ENCODE results near the gene PTOV1. TPM values are rescaled to one million over a fixed set of nuclear protein-coding genes. Genes with fewer than 3 reads are reported as not detected.

Gene PTOV1
- total RNA-seq, 2 donors from 2014 or later = 179 to 252 TPM

GRCh38 chr19:49853852-49854377, 3.0 kb downstream of the PTOV1 start:
- WGBS = 81% methylated on average over 10 of the region's 10 CpGs
- H3K27me3 ChIP-seq (replicated peaks; ENCODE audit: insufficient read depth) = no peaks in the 10 kb centered on the region
- no peak for DNase-seq (ENCODE audit: low spot score)
- H3K9me3 ChIP-seq = no peaks in the 10 kb centered on the region
- peaks cover 2 to 32% of the 10 kb centered on the region in 2 donors for H3K36me3 ChIP-seq
- H3K4me1 ChIP-seq (replicated peaks) = no peaks in the 10 kb centered on the region
- intact Hi-C loops (cut with DNase I) = loop anchor here (5.0 kb wide), 1 partner anchor 37 kb away; the partner anchor contains the start of gene MED25
- no peak overlapping the region for H3K4me3 ChIP-seq
- TF ChIP-seq POLR2AphosphoS5 (IDR thresholded peaks at IDR 0.05) (no peak), CTCF (IDR thresholded peaks at IDR 0.05) (no peak), POLR2A (IDR thresholded peaks at IDR 0.05) (no peak)
- peak overlapping the region in 1 of 2 donors; percentile 40 for H3K27ac ChIP-seq

- TF ChIP-seq CTCF (IDR thresholded peaks at IDR 0.05) = no peak
- TF ChIP-seq POLR2A (IDR thresholded peaks at IDR 0.05) = no peak
- no peak for TF ChIP-seq POLR2AphosphoS5 (IDR thresholded peaks at IDR 0.05)
- no peaks in the 10 kb centered on the region for H3K9me3 ChIP-seq
- DNase-seq (ENCODE audit: low spot score) = no peak
- H3K27ac ChIP-seq = peak overlapping the region in 1 of 2 donors; percentile 31
- no peaks in the 10 kb centered on the region for H3K27me3 ChIP-seq (replicated peaks; ENCODE audit: insufficient read depth)
- WGBS = 89% methylated on average over 20 of the region's 39 CpGs
- H3K4me3 ChIP-seq = no peak overlapping the region
- H3K4me1 ChIP-seq (replicated peaks) = no peaks in the 10 kb centered on the region
- peaks cover 2 to 32% of the 10 kb centered on the region in 2 donors for H3K36me3 ChIP-seq
- intact Hi-C loops (cut with DNase I) = loop anchor here (5.0 kb wide), 1 partner anchor 37 kb away; the partner anchor contains the start of gene MED25
Observed at GRCh38 chr19:49854378-49855263, 3.7 kb downstream of the PTOV1 start.

GRCh38 chr19:49855277-49855675, 4.3 kb downstream of the PTOV1 start:
- Histone ChIP-seq H3K27me3 (replicated peaks; ENCODE audit: insufficient read depth) (no peaks in the 10 kb centered on the region), H3K9me3 (no peaks in the 10 kb centered on the region), H3K36me3 (peaks cover 2 to 32% of the 10 kb centered on the region in 2 donors), H3K27ac (peak overlapping the region in 1 of 2 donors; percentile 31), H3K4me1 (replicated peaks) (no peaks in the 10 kb centered on the region), H3K4me3 (no peak overlapping the region)
- WGBS = 82% methylated on average over 12 of the region's 12 CpGs
- no peak for TF ChIP-seq POLR2A (IDR thresholded peaks at IDR 0.05)
- no peak for TF ChIP-seq POLR2AphosphoS5 (IDR thresholded peaks at IDR 0.05)
- no peak for TF ChIP-seq CTCF (IDR thresholded peaks at IDR 0.05)
- intact Hi-C loops (cut with DNase I) = no loop called here
- no peak for DNase-seq (ENCODE audit: low spot score)

- intact Hi-C loops (cut with DNase I) = no loop called here
- H3K27me3 ChIP-seq (replicated peaks; ENCODE audit: insufficient read depth) = no peaks in the 10 kb centered on the region
- 77% methylated on average over 19 of the region's 21 CpGs for WGBS
- peak overlapping the region in 1 of 2 donors; percentile 31 for H3K27ac ChIP-seq
- TF ChIP-seq POLR2A (IDR thresholded peaks at IDR 0.05) (no peak), POLR2AphosphoS5 (IDR thresholded peaks at IDR 0.05) (no peak), CTCF (IDR thresholded peaks at IDR 0.05) (no peak)
- H3K4me1 ChIP-seq (replicated peaks) = peaks cover 4% of the 10 kb centered on the region
- peaks cover 2 to 32% of the 10 kb centered on the region in 2 donors for H3K36me3 ChIP-seq
- H3K9me3 ChIP-seq = no peaks in the 10 kb centered on the region
- DNase-seq (ENCODE audit: low spot score) = no peak
- no peak overlapping the region for H3K4me3 ChIP-seq
Observed at GRCh38 chr19:49855676-49856573, 5.0 kb downstream of the PTOV1 start.

Measured in prostate gland (tissue), 2 donors.